ENCODE measurements around the gene GHR.

DNA sequence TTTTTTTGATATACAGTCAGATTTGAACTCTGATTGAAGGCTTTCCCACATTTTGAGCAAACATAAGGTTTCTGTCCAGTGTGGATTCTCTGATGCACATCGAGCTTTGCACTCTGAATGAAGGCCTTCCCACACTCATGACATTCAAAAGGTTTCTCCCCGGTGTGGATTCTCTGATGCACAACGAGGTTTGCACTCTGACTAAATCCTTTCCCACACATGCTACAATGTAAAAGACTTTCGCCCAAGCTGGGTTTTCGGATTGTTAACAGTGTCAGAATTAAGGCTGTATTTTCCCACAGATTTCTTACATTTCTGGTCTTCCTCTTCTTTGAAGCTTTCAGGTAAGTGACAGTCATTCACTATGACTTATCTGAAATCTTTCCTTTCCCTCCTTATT lies 44.3 kb downstream of the GHR start:
- TF ChIP-seq, protein P1, sequence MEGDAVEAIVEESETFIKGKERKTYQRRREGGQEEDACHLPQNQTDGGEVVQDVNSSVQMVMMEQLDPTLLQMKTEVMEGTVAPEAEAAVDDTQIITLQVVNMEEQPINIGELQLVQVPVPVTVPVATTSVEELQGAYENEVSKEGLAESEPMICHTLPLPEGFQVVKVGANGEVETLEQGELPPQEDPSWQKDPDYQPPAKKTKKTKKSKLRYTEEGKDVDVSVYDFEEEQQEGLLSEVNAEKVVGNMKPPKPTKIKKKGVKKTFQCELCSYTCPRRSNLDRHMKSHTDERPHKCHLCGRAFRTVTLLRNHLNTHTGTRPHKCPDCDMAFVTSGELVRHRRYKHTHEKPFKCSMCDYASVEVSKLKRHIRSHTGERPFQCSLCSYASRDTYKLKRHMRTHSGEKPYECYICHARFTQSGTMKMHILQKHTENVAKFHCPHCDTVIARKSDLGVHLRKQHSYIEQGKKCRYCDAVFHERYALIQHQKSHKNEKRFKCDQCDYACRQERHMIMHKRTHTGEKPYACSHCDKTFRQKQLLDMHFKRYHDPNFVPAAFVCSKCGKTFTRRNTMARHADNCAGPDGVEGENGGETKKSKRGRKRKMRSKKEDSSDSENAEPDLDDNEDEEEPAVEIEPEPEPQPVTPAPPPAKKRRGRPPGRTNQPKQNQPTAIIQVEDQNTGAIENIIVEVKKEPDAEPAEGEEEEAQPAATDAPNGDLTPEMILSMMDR (IDR thresholded peaks at IDR 0.05; ENCODE audit: low read depth, low read length): no peak
- TF ChIP-seq POLR2A (IDR thresholded peaks at IDR 0.05; ENCODE audit: extremely low read depth, insufficient read length): no peak
- TF ChIP-seq, protein P2, sequence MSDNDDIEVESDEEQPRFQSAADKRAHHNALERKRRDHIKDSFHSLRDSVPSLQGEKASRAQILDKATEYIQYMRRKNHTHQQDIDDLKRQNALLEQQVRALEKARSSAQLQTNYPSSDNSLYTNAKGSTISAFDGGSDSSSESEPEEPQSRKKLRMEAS (IDR thresholded peaks at IDR 0.05; ENCODE audit: low read depth, low read length): no peak

Data from NB4 (cell line).